ENCODE results near the gene PPFIA2. TPM values are rescaled to one million over a fixed set of nuclear protein-coding genes. Genes with fewer than 3 reads are reported as not detected.

The PPFIA2 gene
- total RNA-seq, 1 experiment from 2014 or later, result not detected

DNA sequence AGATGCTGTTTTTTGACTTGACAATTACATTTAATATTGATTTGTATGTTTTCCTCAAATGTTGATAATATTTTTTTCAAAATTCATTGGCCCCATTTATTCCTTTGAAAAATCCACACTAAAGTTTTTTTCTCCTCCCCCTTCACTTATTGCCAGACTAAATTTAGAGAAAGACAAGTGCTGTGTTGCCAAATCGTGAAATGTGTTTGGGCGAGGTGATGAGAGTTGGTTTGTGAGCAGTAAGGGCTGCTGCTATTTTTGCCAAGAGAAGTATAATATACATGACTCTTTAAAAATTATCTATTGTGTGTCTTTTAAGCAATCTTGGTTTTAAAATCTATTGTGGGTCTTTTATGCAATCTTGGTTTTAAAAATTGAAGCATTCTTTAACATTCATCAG is 188.9 kb downstream of the PPFIA2 start:
- H3K4me3 Mint-ChIP-seq (ENCODE audit: unreplicated experiment), result no peak overlapping the region

DNA sequence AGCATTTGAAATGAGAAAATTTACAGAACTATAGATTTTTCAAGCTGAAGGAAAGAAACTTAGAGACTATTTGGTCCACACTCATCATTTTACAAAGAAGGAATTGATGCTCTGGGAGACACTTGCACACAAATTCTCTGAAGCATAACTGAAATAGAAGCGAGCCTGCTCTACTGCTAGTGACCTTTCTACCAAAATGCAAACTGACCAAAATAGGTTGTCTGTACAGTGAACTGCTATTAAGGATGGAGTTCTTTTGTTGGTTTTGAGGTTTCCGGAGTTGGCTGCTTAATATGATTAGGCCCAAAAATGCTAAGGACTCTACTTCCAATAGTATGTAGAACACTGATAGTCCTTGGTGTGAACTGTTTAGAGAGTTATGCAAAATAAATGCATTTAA is 194.9 kb downstream of the PPFIA2 start:
- Histone ChIP-seq H3K4me3 (ENCODE audit: low read depth, low read length) (no peak overlapping the region), H3K36me3 (ENCODE audit: control insufficient read depth, insufficient read depth, low read length) (no peaks in the 10 kb centered on the region), H3K4me1 (no peaks in the 10 kb centered on the region), H3K9me3 (no peaks in the 10 kb centered on the region), H3K27me3 (replicated peaks; ENCODE audit: control insufficient read depth, insufficient read depth, low read length) (no peaks in the 10 kb centered on the region)
- Mint-ChIP-seq H3K9me3 (ENCODE audit: unreplicated experiment) (no peaks in the 10 kb centered on the region), H3K36me3 (ENCODE audit: insufficient read depth, unreplicated experiment) (no peaks in the 10 kb centered on the region), H3K27me3 (ENCODE audit: insufficient read depth, unreplicated experiment) (no peaks in the 10 kb centered on the region), H3K27ac (ENCODE audit: unreplicated experiment) (no peak overlapping the region), H3K4me3 (ENCODE audit: unreplicated experiment) (no peak overlapping the region), H3K4me1 (ENCODE audit: low read depth, unreplicated experiment) (no peaks in the 10 kb centered on the region)
- TF ChIP-seq, protein P1, sequence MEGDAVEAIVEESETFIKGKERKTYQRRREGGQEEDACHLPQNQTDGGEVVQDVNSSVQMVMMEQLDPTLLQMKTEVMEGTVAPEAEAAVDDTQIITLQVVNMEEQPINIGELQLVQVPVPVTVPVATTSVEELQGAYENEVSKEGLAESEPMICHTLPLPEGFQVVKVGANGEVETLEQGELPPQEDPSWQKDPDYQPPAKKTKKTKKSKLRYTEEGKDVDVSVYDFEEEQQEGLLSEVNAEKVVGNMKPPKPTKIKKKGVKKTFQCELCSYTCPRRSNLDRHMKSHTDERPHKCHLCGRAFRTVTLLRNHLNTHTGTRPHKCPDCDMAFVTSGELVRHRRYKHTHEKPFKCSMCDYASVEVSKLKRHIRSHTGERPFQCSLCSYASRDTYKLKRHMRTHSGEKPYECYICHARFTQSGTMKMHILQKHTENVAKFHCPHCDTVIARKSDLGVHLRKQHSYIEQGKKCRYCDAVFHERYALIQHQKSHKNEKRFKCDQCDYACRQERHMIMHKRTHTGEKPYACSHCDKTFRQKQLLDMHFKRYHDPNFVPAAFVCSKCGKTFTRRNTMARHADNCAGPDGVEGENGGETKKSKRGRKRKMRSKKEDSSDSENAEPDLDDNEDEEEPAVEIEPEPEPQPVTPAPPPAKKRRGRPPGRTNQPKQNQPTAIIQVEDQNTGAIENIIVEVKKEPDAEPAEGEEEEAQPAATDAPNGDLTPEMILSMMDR (IDR thresholded peaks at IDR 0.05; ENCODE audit: insufficient read depth in 1 of 2, low read depth in 1 of 2, low read length in 1 of 2, severe bottlenecking in 1 of 2, unreplicated experiment in 1 of 2), result no peak
- intact Hi-C loops (cut with micrococcal nuclease; ENCODE audit: unreplicated experiment), result no loop called here
- DNase-seq, result no peak
- POLR2A ChIA-PET, result no interaction called here
- BruUV-seq (replicated peaks), result no TSS peak
- CTCF ChIA-PET, result no interaction called here

More for the DNA sequence above, 188.9 kb downstream of the PPFIA2 start:
- Histone ChIP-seq H3K9me3 (no peaks in the 10 kb centered on the region), H3K27me3 (replicated peaks; ENCODE audit: control insufficient read depth, insufficient read depth, low read length) (no peaks in the 10 kb centered on the region), H3K4me3 (ENCODE audit: low read depth, low read length) (no peak overlapping the region), H3K36me3 (ENCODE audit: control insufficient read depth, insufficient read depth, low read length) (no peaks in the 10 kb centered on the region), H3K4me1 (no peaks in the 10 kb centered on the region)
- Mint-ChIP-seq H3K27me3 (ENCODE audit: insufficient read depth, unreplicated experiment) (peaks cover 2% of the 10 kb centered on the region), H3K36me3 (ENCODE audit: insufficient read depth, unreplicated experiment) (no peaks in the 10 kb centered on the region), H3K9me3 (ENCODE audit: unreplicated experiment) (no peaks in the 10 kb centered on the region), H3K27ac (ENCODE audit: unreplicated experiment) (no peak overlapping the region), H3K4me1 (ENCODE audit: low read depth, unreplicated experiment) (no peaks in the 10 kb centered on the region)
- POLR2A ChIA-PET, result no interaction called here
- BruUV-seq (replicated peaks), result no TSS peak
- TF ChIP-seq, protein P1 (IDR thresholded peaks at IDR 0.05; ENCODE audit: insufficient read depth in 1 of 2, low read depth in 1 of 2, low read length in 1 of 2, severe bottlenecking in 1 of 2, unreplicated experiment in 1 of 2), result no peak
- DNase-seq, result no peak
- CTCF ChIA-PET, result no interaction called here
- intact Hi-C loops (cut with micrococcal nuclease; ENCODE audit: unreplicated experiment), result no loop called here

DNA sequence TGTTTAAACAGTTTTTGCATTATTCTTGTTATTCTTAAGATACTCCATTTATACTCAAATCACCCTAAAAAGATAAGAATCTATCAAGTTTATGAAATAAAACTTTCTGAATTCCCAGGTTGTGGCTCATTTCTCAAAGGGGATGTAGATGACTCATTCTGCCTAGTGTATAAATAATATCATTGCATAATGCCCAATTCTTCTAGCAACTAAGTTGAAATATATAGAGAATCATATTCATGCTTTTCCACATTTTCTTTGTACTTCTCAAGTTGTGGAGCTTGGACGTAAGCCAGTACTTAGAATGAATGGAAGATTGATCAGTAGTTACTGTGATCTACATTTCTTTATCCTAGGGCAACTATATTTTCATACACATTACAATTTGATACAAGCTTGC is 201.1 kb downstream of the PPFIA2 start:
- no peaks in the 10 kb centered on the region for H3K36me3 Mint-ChIP-seq (ENCODE audit: insufficient read depth, unreplicated experiment)

More for the DNA sequence above, 201.1 kb downstream of the PPFIA2 start:
- Mint-ChIP-seq H3K27me3 (ENCODE audit: insufficient read depth, unreplicated experiment) (no peaks in the 10 kb centered on the region), H3K4me1 (ENCODE audit: low read depth, unreplicated experiment) (no peaks in the 10 kb centered on the region), H3K9me3 (ENCODE audit: unreplicated experiment) (no peaks in the 10 kb centered on the region), H3K4me3 (ENCODE audit: unreplicated experiment) (no peak overlapping the region), H3K27ac (ENCODE audit: unreplicated experiment) (no peak overlapping the region)
- H3K36me3 ChIP-seq (ENCODE audit: control insufficient read depth, insufficient read depth, low read length), result no peaks in the 10 kb centered on the region
- H3K4me1 ChIP-seq, result no peaks in the 10 kb centered on the region
- TF ChIP-seq, protein P1 (IDR thresholded peaks at IDR 0.05; ENCODE audit: insufficient read depth in 1 of 2, low read depth in 1 of 2, low read length in 1 of 2, severe bottlenecking in 1 of 2, unreplicated experiment in 1 of 2), result no peak
- intact Hi-C loops (cut with micrococcal nuclease; ENCODE audit: unreplicated experiment), result no loop called here
- no TSS peak for BruUV-seq (replicated peaks)
- no peaks in the 10 kb centered on the region for H3K9me3 ChIP-seq
- POLR2A ChIA-PET, result no interaction called here
- no peak for DNase-seq
- no peaks in the 10 kb centered on the region for H3K27me3 ChIP-seq (replicated peaks; ENCODE audit: control insufficient read depth, insufficient read depth, low read length)
- CTCF ChIA-PET, result no interaction called here
- no peak overlapping the region for H3K4me3 ChIP-seq (ENCODE audit: low read depth, low read length)
